HepG2 (cell line): ENCODE data around the gene ERLEC1. TPM values are rescaled to one million over a fixed set of nuclear protein-coding genes. Genes with fewer than 3 reads are reported as not detected.

ENCODE experiments used
- EHMT2 ChIP-seq: fragments of 200-600 bp; sonication (generic); IDR thresholded peaks from 2 replicates; pipeline ENCODE4 v1.7.0; 2017; ENCODE audit warnings: antibody characterized with exemption, low read depth, low read length, borderline replicate concordance
- HNF4G ChIP-seq, 2 experiments: sonication (generic) in 1 of 2; formaldehyde crosslinking in 1 of 2; IDR thresholded peaks; 2 replicates each; pipeline versions ENCODE4 v1.4.0 to v1.6.1; 2011 to 2020; ENCODE audit warnings: borderline replicate concordance in 2 of 2, low read depth in 2 of 2, mild to moderate bottlenecking in 2 of 2, low read length in 1 of 2, missing genetic modification reagents in 1 of 2, moderate library complexity in 1 of 2
- HNRNPUL1 ChIP-seq: fragments of 200-400 bp; formaldehyde crosslinking; IDR thresholded peaks from 2 replicates; pipeline ENCODE4 v1.6.1; 2017; ENCODE audit warnings: low read depth, mild to moderate bottlenecking, low read length, moderate library complexity
- LRRFIP1 ChIP-seq: sonication (generic); formaldehyde crosslinking; conservative IDR thresholded peaks from 2 replicates; pipeline ENCODE4 v1.4.0; 2020; ENCODE audit warnings: missing genetic modification reagents
- MEIS1 ChIP-seq: sonication (generic); formaldehyde crosslinking; IDR thresholded peaks from 2 replicates; pipeline ENCODE4 v1.9.0; 2021; ENCODE audit warnings: mild to moderate bottlenecking, missing genetic modification reagents, moderate library complexity, borderline replicate concordance
- MIXL1 ChIP-seq: IDR thresholded peaks from 2 replicates; pipeline ENCODE4 v1.6.1; 2016
- TBL1XR1 ChIP-seq: fragments of 150-350 bp; IDR thresholded peaks from 2 replicates; pipeline ENCODE4 v1.6.1; 2014; ENCODE audit warnings: borderline replicate concordance, low read length; ENCODE audit not compliant: partially characterized antibody
- TFDP1 ChIP-seq: IDR thresholded peaks from 2 replicates; pipeline ENCODE4 v1.6.1; 2016; ENCODE audit warnings: missing compliant biosample characterization, missing genetic modification reagents, borderline replicate concordance
- THAP8 ChIP-seq: sonication (generic); formaldehyde crosslinking; IDR thresholded peaks from 2 replicates; pipeline ENCODE4 v1.5.1; 2020; ENCODE audit warnings: missing genetic modification reagents, mild to moderate bottlenecking, borderline replicate concordance
- ZFP36L1 ChIP-seq: sonication (generic); formaldehyde crosslinking; IDR thresholded peaks from 2 replicates; pipeline ENCODE4 v1.8.0; 2022; ENCODE audit warnings: mild to moderate bottlenecking, missing genetic modification reagents, moderate library complexity
- ZMAT3 ChIP-seq: sonication (generic); formaldehyde crosslinking; conservative IDR thresholded peaks from 2 replicates; pipeline ENCODE4 v1.7.0; 2021; ENCODE audit warnings: missing genetic modification reagents
- ZNF598 ChIP-seq: sonication (generic); formaldehyde crosslinking; IDR thresholded peaks from 2 replicates; pipeline ENCODE4 v1.5.1; 2020; ENCODE audit warnings: mild to moderate bottlenecking, missing genetic modification reagents, borderline replicate concordance
- ZNF619 ChIP-seq: sonication (generic); formaldehyde crosslinking; IDR thresholded peaks from 2 replicates; pipeline ENCODE4 v1.4.0; 2020; ENCODE audit warnings: mild to moderate bottlenecking, missing genetic modification reagents
- ZNF782 ChIP-seq: sonication (generic); formaldehyde crosslinking; IDR thresholded peaks from 2 replicates; pipeline ENCODE4 v1.4.0; 2020; ENCODE audit warnings: missing genetic modification reagents, mild to moderate bottlenecking, borderline replicate concordance
- ZNF883 ChIP-seq: sonication (generic); formaldehyde crosslinking; IDR thresholded peaks from 2 replicates; pipeline ENCODE4 v1.5.1; 2020; ENCODE audit warnings: mild to moderate bottlenecking, missing genetic modification reagents; ENCODE audit errors: not compliant biosample characterization
- polyA plus RNA-seq, 8 experiments: library from polyadenylated mRNA; depleted of rRNA in 3 of 8; stranded (reverse) in 7 of 8; unstranded in 1 of 8; fragments of >200 nt; fragmentation: Illumina TruSeq in 4 of 8; extraction: Trizol in 4 of 8; gene quantifications; 2 replicates each; pipeline versions ENCODE4 v1.2.1 to v1.2.3, GENCODE V29; 2011 to 2016; ENCODE audit warnings: low read depth in 4 of 8, missing spikeins in 1 of 8, mixed read lengths in 1 of 8; ENCODE audit not compliant: insufficient read depth in 1 of 8
- total RNA-seq, 5 experiments: library from RNA; depleted of rRNA; stranded (reverse); fragments of >200 nt; fragmentation: Illumina TruSeq; extraction: Trizol; gene quantifications; 2 replicates each; pipeline ENCODE4 v1.2.3, GENCODE V29; 2016; ENCODE audit warnings: low read depth in 1 of 5
- TF ChIP-seq, protein P1 (sequence below): sonication (generic); formaldehyde crosslinking; IDR thresholded peaks from 2 replicates; pipeline ENCODE4 v1.4.0; 2020; ENCODE audit warnings: mild to moderate bottlenecking, missing genetic modification reagents
- TF ChIP-seq, protein P2 (sequence below): sonication (generic); formaldehyde crosslinking; IDR thresholded peaks from 2 replicates; pipeline ENCODE4 v1.5.0; 2020; ENCODE audit warnings: missing genetic modification reagents, mild to moderate bottlenecking, borderline replicate concordance
- TF ChIP-seq, protein P3 (sequence below): sonication (generic); formaldehyde crosslinking; IDR thresholded peaks from 2 replicates; pipeline ENCODE4 v1.5.1; 2020; ENCODE audit warnings: mild to moderate bottlenecking, missing genetic modification reagents, borderline replicate concordance

ERLEC1 gene
- total and polyA plus RNA-seq, 2 of the 13 experiments (the other 11 are each of a cell fraction or from before 2014, with no cell fraction given) = 87.3 to 88.4 TPM

DNA sequence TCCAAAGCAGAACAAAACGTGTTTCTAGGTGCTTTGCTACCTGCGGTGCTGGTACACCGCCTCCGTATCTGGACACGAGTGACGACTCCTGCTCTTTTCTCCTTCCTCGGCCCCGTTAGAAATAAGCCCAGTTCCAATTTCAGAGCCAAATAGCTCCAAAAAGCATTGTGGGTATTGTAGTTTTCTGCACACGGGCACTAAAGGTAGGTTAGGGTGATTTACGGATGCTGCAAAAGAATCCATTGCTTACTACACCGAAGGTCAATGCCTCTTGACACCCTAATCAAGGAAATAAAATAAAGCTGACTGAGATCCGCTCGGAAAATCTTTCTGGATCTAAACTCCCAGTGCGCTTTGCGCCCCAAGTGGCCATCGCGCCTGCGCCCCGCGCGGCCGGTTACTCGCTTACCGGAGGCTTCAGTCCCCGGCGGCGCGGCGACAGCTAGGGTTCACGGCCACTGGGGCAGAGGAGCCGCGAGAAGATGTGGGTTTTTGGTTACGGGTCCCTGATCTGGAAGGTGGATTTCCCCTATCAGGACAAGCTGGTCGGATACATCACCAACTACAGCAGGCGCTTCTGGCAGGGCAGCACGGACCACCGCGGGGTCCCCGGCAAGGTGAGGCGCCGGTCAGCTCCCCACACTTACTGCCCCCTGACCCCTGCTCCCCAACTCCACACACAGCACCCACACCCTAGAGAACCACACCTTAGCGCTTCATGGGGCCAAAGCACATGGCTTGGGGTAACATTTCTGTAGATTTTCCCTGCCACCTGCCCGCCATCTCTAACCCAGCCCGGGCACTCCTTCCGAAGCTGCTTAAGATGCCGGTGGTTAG lies 19.2 kb upstream of the ERLEC1 start, which contains the start of gene CHAC2 (continued):
- TF ChIP-seq, protein P1, sequence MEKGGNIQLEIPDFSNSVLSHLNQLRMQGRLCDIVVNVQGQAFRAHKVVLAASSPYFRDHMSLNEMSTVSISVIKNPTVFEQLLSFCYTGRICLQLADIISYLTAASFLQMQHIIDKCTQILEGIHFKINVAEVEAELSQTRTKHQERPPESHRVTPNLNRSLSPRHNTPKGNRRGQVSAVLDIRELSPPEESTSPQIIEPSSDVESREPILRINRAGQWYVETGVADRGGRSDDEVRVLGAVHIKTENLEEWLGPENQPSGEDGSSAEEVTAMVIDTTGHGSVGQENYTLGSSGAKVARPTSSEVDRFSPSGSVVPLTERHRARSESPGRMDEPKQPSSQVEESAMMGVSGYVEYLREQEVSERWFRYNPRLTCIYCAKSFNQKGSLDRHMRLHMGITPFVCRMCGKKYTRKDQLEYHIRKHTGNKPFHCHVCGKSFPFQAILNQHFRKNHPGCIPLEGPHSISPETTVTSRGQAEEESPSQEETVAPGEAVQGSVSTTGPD (CRISPR knock-in tag) = no peak
- TF ChIP-seq, protein P2, sequence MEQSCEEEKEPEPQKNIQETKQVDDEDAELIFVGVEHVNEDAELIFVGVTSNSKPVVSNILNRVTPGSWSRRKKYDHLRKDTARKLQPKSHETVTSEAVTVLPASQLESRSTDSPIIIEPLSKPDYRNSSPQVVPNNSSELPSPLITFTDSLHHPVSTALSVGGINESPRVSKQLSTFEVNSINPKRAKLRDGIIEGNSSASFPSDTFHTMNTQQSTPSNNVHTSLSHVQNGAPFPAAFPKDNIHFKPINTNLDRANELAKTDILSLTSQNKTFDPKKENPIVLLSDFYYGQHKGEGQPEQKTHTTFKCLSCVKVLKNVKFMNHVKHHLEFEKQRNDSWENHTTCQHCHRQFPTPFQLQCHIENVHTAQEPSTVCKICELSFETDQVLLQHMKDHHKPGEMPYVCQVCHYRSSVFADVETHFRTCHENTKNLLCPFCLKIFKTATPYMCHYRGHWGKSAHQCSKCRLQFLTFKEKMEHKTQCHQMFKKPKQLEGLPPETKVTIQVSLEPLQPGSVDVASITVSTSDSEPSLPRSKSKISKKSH (CRISPR knock-in tag) = peak; percentile 80; the same call in 1 of the 2 replicates
- TF ChIP-seq LRRFIP1 (CRISPR knock-in tag) = no peak
- no peak for TF ChIP-seq HNRNPUL1
- TF ChIP-seq ZNF782 (CRISPR knock-in tag) = no peak
- 0 out of 2 replicates have a peak, but pooled peaks have one; percentile 28 for TF ChIP-seq ZMAT3 (CRISPR knock-in tag)
- TF ChIP-seq TFDP1 (CRISPR knock-in tag) = peak; percentile 29; the same call in 1 of the 2 replicates
- TF ChIP-seq ZFP36L1 = no peak
- TF ChIP-seq ZNF883 (CRISPR knock-in tag) = no peak
- no peak for TF ChIP-seq HNF4G (IDR thresholded peaks at IDR 0.05; ENCODE audit: borderline replicate concordance, low read depth, low read length)
- no peak for TF ChIP-seq HNF4G (CRISPR knock-in tag; IDR thresholded peaks at IDR 0.05; ENCODE audit: borderline replicate concordance, low read depth)
- TF ChIP-seq MEIS1 = 0 out of 2 replicates have a peak, but pooled peaks have one; percentile 18
- TF ChIP-seq THAP8 (CRISPR knock-in tag) = no peak
- no peak; the same call in 1 of the 2 replicates for TF ChIP-seq ZNF619 (CRISPR knock-in tag)
- TF ChIP-seq TBL1XR1 = no peak
- TF ChIP-seq ZNF598 (CRISPR knock-in tag) = peak; percentile 63; the same call in 1 of the 2 replicates
- no peak for TF ChIP-seq EHMT2
- TF ChIP-seq MIXL1 (CRISPR knock-in tag) = no peak
- TF ChIP-seq, protein P3, sequence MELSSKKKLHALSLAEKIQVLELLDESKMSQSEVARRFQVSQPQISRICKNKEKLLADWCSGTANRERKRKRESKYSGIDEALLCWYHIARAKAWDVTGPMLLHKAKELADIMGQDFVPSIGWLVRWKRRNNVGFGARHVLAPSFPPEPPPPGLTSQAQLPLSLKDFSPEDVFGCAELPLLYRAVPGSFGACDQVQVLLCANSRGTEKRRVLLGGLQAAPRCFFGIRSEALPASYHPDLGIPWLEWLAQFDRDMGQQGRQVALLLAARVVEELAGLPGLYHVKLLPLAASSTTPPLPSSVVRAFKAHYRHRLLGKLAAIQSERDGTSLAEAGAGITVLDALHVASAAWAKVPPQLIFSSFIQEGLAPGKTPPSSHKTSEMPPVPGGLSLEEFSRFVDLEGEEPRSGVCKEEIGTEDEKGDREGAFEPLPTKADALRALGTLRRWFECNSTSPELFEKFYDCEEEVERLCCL (CRISPR knock-in tag) = no peak
